WTC11 (cell line): Measurements from ENCODE around the gene TMC6. TPM values are rescaled to one million over a fixed set of nuclear protein-coding genes. Genes with fewer than 3 reads are reported as not detected.

Experiments
- ATAC-seq: fragments of 200-7000 bp; cut with Tn5 transposase; 2 replicates; pipeline ENCODE4 v1.10.0; 2021; ENCODE audit warnings: mild to moderate bottlenecking, moderate library complexity
- CTCF ChIA-PET: fragments of 300-600 bp; sonication (Branson Sonifier 250); formaldehyde crosslinking; loops from one replicate; lab custom pipeline; 2021; ENCODE audit warnings: antibody characterized with exemption; lab: Charles Lee
- POLR2A ChIA-PET: fragments of 350-600 bp; sonication (Branson Sonifier 250); formaldehyde crosslinking; loops from one replicate; lab custom pipeline; 2021; ENCODE audit warnings: antibody characterized with exemption; lab: Charles Lee
- DNase-seq: peaks from one replicate; pipeline ENCODE4 v3.0.0; 2021; ENCODE audit warnings: low spot score
- H3K27ac Mint-ChIP-seq: 2 replicates; pipeline ENCODE4 v1.8.0; 2021; ENCODE audit warnings: mixed read lengths
- H3K27me3 Mint-ChIP-seq: 2 replicates; pipeline ENCODE4 v1.8.0; 2021; ENCODE audit warnings: low read depth, mild to moderate bottlenecking, moderate library complexity, mixed read lengths
- H3K36me3 Mint-ChIP-seq: 2 replicates; pipeline ENCODE4 v1.8.0; 2021; ENCODE audit warnings: mixed read lengths
- H3K4me1 Mint-ChIP-seq: 2 replicates; pipeline ENCODE4 v1.8.0; 2022; ENCODE audit warnings: mixed read lengths
- H3K4me3 Mint-ChIP-seq: 2 replicates; pipeline ENCODE4 v1.8.0; 2021; ENCODE audit warnings: mild to moderate bottlenecking, moderate library complexity, mixed read lengths
- H3K9me3 Mint-ChIP-seq: 2 replicates; pipeline ENCODE4 v1.8.0; 2021; ENCODE audit warnings: mixed read lengths
- GTF2I ChIP-seq: fragments of 250-450 bp; sonication (Bioruptor Pico); conservative IDR thresholded peaks from 2 replicates; pipeline ENCODE4 v1.4.0; 2021; ENCODE audit warnings: mild to moderate bottlenecking
- HMGA2 ChIP-seq: fragments of 250-450 bp; sonication (Bioruptor Pico); IDR thresholded peaks from 2 replicates; pipeline ENCODE4 v1.4.0; 2021; ENCODE audit warnings: mild to moderate bottlenecking, moderate library complexity
- JAZF1 ChIP-seq: fragments of 250-450 bp; sonication (Bioruptor Pico); IDR thresholded peaks from 2 replicates; pipeline ENCODE4 v1.9.0; 2021; ENCODE audit warnings: moderate library complexity, mild to moderate bottlenecking, inconsistent platforms
- JUN ChIP-seq: sonication (generic); formaldehyde crosslinking; IDR thresholded peaks from 2 replicates; pipeline ENCODE4 v1.8.0; 2023; ENCODE audit warnings: mild to moderate bottlenecking, missing genetic modification reagents
- KAT7 ChIP-seq: sonication (generic); formaldehyde crosslinking; IDR thresholded peaks from 2 replicates; pipeline ENCODE4 v1.8.1; 2023; ENCODE audit warnings: missing genetic modification reagents, mild to moderate bottlenecking, borderline replicate concordance
- MYBL2 ChIP-seq: sonication (generic); formaldehyde crosslinking; IDR thresholded peaks from 2 replicates; pipeline ENCODE4 v1.8.1; 2023; ENCODE audit warnings: mild to moderate bottlenecking, moderate library complexity, missing genetic modification reagents
- NFATC4 ChIP-seq: fragments of 250-450 bp; sonication (Bioruptor Pico); IDR thresholded peaks from 2 replicates; pipeline ENCODE4 v1.9.0; 2021; ENCODE audit warnings: mild to moderate bottlenecking
- NFE2L1 ChIP-seq: sonication (generic); formaldehyde crosslinking; IDR thresholded peaks from 2 replicates; pipeline ENCODE4 v1.8.1; 2023; ENCODE audit warnings: missing genetic modification reagents
- PRRX2 ChIP-seq: fragments of 250-450 bp; sonication (Bioruptor Pico); IDR thresholded peaks from 2 replicates; pipeline ENCODE4 v1.8.0; 2021; ENCODE audit warnings: mild to moderate bottlenecking
- SMAD3 ChIP-seq: sonication (generic); formaldehyde crosslinking; IDR thresholded peaks from 2 replicates; pipeline ENCODE4 v1.8.0; 2022; ENCODE audit warnings: missing genetic modification reagents, mild to moderate bottlenecking, borderline replicate concordance
- SP1 ChIP-seq: sonication (generic); formaldehyde crosslinking; conservative IDR thresholded peaks from 2 replicates; pipeline ENCODE4 v1.8.1; 2022; ENCODE audit warnings: missing genetic modification reagents
- ZBTB21 ChIP-seq: sonication (generic); formaldehyde crosslinking; IDR thresholded peaks from 2 replicates; pipeline ENCODE4 v1.8.1; 2023; ENCODE audit warnings: mild to moderate bottlenecking, missing genetic modification reagents, borderline replicate concordance
- ZNF121 ChIP-seq: sonication (generic); formaldehyde crosslinking; IDR thresholded peaks from 2 replicates; pipeline ENCODE4 v1.8.0; 2023; ENCODE audit warnings: missing genetic modification reagents
- ZNF138 ChIP-seq: sonication (generic); formaldehyde crosslinking; conservative IDR thresholded peaks from 2 replicates; pipeline ENCODE4 v1.8.1; 2022; ENCODE audit warnings: mild to moderate bottlenecking, moderate library complexity, missing genetic modification reagents
- ZNF232 ChIP-seq: sonication (generic); formaldehyde crosslinking; IDR thresholded peaks from 2 replicates; pipeline ENCODE4 v1.8.0; 2022; ENCODE audit warnings: mild to moderate bottlenecking, missing genetic modification reagents
- total RNA-seq: library from RNA; stranded (reverse); gene quantifications from 3 replicates; pipeline ENCODE4 v1.2.3, GENCODE V29; 2021
- TF ChIP-seq, protein P1 (sequence below): sonication (generic); formaldehyde crosslinking; IDR thresholded peaks from 2 replicates; pipeline ENCODE4 v1.8.0; 2022; ENCODE audit warnings: mild to moderate bottlenecking, missing genetic modification reagents
- TF ChIP-seq, protein P2 (sequence below): fragments of 250-450 bp; sonication (Bioruptor Pico); conservative IDR thresholded peaks from 2 replicates; pipeline ENCODE4 v1.9.0; 2021; ENCODE audit warnings: mild to moderate bottlenecking
- TF ChIP-seq, protein P3 (sequence below): sonication (generic); formaldehyde crosslinking; IDR thresholded peaks from 2 replicates; pipeline ENCODE4 v1.8.0; 2022; ENCODE audit warnings: mild to moderate bottlenecking, missing genetic modification reagents
- TF ChIP-seq, protein P4 (sequence below): fragments of 200-600 bp; IDR thresholded peaks from 2 replicates; pipeline ENCODE4 v1.8.0; 2022; ENCODE audit warnings: antibody characterized with exemption
- TF ChIP-seq, protein P5 (sequence below): sonication (generic); formaldehyde crosslinking; IDR thresholded peaks from 2 replicates; pipeline ENCODE4 v1.8.1; 2022; ENCODE audit warnings: low read depth, missing genetic modification reagents, borderline replicate concordance
- TF ChIP-seq, protein P6 (sequence below): sonication (generic); formaldehyde crosslinking; conservative IDR thresholded peaks from 2 replicates; pipeline ENCODE4 v1.8.1; 2022; ENCODE audit warnings: mild to moderate bottlenecking, missing genetic modification reagents
- TF ChIP-seq, protein P7 (sequence below): sonication (generic); formaldehyde crosslinking; IDR thresholded peaks from 2 replicates; pipeline ENCODE4 v1.8.1; 2022; ENCODE audit warnings: mild to moderate bottlenecking, moderate library complexity, missing genetic modification reagents

TMC6 gene
- total RNA-seq, 1 experiment from 2014 or later = 120 TPM

DNA sequence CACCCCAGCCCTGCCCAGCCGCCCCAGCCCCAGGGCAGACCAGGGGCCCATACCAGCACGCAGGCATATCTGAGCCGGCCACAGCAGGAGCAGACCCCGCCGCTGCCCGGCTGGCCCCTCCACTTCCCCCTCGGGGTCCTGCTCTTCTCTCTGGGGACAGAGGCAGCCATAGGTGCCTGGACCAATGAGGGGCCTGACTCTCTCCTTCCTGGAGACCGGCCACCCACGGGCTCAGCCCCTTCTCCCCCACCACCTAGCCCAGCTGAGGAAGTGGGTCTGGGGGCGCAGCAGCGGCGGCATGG lies 3.8 kb downstream of the TMC6 start (continued):
- TF ChIP-seq, protein P1, sequence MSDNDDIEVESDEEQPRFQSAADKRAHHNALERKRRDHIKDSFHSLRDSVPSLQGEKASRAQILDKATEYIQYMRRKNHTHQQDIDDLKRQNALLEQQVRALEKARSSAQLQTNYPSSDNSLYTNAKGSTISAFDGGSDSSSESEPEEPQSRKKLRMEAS (CRISPR knock-in tag) = no peak
- TF ChIP-seq NFATC4 (CRISPR knock-in tag) (no peak), ZNF138 (CRISPR knock-in tag) (no peak), ZNF121 (CRISPR knock-in tag) (no peak), ZBTB21 (CRISPR knock-in tag) (no peak), SMAD3 (CRISPR knock-in tag) (no peak), PRRX2 (CRISPR knock-in tag) (no peak), GTF2I (CRISPR knock-in tag) (no peak)
- TF ChIP-seq, protein P2, sequence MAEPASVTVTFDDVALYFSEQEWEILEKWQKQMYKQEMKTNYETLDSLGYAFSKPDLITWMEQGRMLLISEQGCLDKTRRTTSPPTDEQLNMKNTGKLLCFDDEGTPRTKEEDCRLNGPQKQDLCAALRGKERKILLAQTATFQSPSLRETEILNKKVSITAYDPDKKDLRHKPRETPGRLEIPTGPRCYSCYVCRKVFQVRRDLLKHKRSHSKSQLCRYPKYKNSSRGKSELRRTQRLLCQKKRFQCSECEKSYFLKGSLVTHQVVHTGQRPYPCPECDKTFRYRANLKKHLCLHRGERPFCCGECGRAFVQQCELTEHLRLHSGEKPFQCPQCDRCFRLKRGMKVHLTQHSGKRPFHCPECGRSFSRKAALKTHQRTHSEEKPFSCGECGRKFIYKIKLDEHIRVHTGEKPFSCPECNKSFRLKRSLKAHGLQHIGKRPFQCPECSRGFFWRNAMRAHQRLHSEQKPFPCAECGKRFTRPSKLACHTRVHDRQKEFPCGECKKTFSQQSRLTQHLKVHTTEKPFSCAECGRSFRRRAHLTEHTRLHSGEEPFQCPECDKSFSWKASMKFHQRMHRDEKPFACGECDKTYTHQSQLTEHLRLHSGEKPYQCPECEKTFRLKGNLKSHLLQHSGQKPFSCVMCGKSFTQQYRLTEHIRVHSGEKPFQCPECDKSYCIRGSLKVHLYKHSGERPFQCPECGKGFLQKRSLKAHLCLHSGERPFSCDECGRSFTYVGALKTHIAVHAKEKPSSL = no peak
- TF ChIP-seq, protein P3, sequence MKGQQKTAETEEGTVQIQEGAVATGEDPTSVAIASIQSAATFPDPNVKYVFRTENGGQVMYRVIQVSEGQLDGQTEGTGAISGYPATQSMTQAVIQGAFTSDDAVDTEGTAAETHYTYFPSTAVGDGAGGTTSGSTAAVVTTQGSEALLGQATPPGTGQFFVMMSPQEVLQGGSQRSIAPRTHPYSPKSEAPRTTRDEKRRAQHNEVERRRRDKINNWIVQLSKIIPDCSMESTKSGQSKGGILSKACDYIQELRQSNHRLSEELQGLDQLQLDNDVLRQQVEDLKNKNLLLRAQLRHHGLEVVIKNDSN (CRISPR knock-in tag) = no peak
- TF ChIP-seq, protein P4, sequence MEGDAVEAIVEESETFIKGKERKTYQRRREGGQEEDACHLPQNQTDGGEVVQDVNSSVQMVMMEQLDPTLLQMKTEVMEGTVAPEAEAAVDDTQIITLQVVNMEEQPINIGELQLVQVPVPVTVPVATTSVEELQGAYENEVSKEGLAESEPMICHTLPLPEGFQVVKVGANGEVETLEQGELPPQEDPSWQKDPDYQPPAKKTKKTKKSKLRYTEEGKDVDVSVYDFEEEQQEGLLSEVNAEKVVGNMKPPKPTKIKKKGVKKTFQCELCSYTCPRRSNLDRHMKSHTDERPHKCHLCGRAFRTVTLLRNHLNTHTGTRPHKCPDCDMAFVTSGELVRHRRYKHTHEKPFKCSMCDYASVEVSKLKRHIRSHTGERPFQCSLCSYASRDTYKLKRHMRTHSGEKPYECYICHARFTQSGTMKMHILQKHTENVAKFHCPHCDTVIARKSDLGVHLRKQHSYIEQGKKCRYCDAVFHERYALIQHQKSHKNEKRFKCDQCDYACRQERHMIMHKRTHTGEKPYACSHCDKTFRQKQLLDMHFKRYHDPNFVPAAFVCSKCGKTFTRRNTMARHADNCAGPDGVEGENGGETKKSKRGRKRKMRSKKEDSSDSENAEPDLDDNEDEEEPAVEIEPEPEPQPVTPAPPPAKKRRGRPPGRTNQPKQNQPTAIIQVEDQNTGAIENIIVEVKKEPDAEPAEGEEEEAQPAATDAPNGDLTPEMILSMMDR = no peak
- TF ChIP-seq, protein P5, sequence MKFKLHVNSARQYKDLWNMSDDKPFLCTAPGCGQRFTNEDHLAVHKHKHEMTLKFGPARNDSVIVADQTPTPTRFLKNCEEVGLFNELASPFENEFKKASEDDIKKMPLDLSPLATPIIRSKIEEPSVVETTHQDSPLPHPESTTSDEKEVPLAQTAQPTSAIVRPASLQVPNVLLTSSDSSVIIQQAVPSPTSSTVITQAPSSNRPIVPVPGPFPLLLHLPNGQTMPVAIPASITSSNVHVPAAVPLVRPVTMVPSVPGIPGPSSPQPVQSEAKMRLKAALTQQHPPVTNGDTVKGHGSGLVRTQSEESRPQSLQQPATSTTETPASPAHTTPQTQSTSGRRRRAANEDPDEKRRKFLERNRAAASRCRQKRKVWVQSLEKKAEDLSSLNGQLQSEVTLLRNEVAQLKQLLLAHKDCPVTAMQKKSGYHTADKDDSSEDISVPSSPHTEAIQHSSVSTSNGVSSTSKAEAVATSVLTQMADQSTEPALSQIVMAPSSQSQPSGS = no peak
- TF ChIP-seq, all 79 proteins: peak for 0

DNA sequence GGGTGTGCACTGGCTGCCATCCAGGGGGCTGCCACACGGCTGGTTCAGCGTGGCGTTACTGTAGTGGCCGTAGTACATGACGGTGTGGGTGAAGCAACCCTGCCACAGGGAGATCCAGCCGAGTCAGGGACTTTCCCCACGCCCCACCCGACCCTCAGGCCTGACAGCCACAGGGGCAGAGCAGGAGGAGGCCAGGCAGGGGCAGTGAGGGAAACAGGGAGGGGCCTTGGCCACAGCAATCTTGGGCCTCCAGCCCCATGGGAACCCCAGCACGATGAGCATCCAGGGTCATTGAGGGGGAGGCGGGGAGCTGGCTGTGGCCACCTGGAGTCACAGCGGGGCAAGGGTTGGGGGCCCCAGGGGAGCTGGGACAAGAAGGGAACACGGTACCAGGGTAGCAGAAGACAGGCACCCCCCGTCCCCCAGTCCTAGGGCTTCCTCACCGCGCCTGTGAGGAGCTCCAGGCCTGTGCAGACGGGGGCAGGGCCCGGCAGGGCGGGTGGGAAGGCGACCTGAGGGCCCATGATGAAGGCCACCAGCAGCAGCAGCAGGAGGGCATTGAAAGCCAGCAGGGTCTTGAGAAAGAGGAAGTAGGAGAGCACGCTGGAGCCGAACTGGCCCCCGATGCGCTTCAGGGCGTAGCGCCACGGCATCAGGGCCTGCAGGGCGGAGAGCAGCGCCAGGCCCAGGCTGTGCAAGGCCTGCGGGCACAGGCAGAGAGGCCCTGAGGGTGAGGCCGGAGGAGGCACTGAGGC lies 4.3 kb downstream of the TMC6 start:
- H3K27ac Mint-ChIP-seq = no peak overlapping the region
- CTCF ChIA-PET = interaction anchor here (1.4 to 1.6 kb wide), 2 partner anchors 10 to 13 kb away, joined by 3 to 4 read pairs; no protein-coding TSS in a partner anchor

More for the DNA sequence above, 4.3 kb downstream of the TMC6 start:
- H3K36me3 Mint-ChIP-seq = peaks cover 14% of the 10 kb centered on the region
- POLR2A ChIA-PET = no interaction called here
- peaks cover 8% of the 10 kb centered on the region for H3K4me1 Mint-ChIP-seq
- ATAC-seq (no peak), DNase-seq (no peak)
- TF ChIP-seq SP1 = no peak
- TF ChIP-seq, protein P4 = no peak
- no peak for TF ChIP-seq ZNF121 (CRISPR knock-in tag)
- TF ChIP-seq, protein P6, sequence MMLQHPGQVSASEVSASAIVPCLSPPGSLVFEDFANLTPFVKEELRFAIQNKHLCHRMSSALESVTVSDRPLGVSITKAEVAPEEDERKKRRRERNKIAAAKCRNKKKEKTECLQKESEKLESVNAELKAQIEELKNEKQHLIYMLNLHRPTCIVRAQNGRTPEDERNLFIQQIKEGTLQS = no peak
- TF ChIP-seq JAZF1 = no peak
- TF ChIP-seq, protein P7, sequence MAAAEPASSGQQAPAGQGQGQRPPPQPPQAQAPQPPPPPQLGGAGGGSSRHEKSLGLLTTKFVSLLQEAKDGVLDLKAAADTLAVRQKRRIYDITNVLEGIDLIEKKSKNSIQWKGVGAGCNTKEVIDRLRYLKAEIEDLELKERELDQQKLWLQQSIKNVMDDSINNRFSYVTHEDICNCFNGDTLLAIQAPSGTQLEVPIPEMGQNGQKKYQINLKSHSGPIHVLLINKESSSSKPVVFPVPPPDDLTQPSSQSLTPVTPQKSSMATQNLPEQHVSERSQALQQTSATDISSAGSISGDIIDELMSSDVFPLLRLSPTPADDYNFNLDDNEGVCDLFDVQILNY (CRISPR knock-in tag) = no peak
- no peak for TF ChIP-seq MYBL2 (CRISPR knock-in tag)
- TF ChIP-seq KAT7 (CRISPR knock-in tag) = no peak
- TF ChIP-seq, protein P2 = no peak
- no peak for TF ChIP-seq JUN (CRISPR knock-in tag)
- TF ChIP-seq ZNF232 (CRISPR knock-in tag) = no peak
- no peak for TF ChIP-seq ZNF138 (CRISPR knock-in tag)
- TF ChIP-seq NFE2L1 (CRISPR knock-in tag) = no peak
- no peak for TF ChIP-seq HMGA2 (CRISPR knock-in tag)
- no peak overlapping the region for H3K4me3 Mint-ChIP-seq
- no peaks in the 10 kb centered on the region for H3K27me3 Mint-ChIP-seq
- H3K9me3 Mint-ChIP-seq = no peaks in the 10 kb centered on the region
